ENCODE data around the gene SMARCD1.
"Not testable (repeated sequence)": the region's sequence is repeated elsewhere in the genome, so short reads cannot be mapped to it uniquely, and the experiment has no call there.

SMARCD1 gene

GRCh38 chr12:50142993-50143392 is 57.9 kb downstream of the SMARCD1 start:
- H3K79me2 ChIP-seq (ENCODE audit: insufficient read depth, low read length): no peaks in the 10 kb centered on the region
- H3K4me2 ChIP-seq (ENCODE audit: low read depth, low read length, poor library complexity, severe bottlenecking): no peak overlapping the region
- H3K4me3 ChIP-seq (ENCODE audit: insufficient read depth, low read length, poor library complexity, severe bottlenecking): no peak overlapping the region
- no peaks in the 10 kb centered on the region for H3K27me3 ChIP-seq (ENCODE audit: low read length)
- TF ChIP-seq CTCF (IDR thresholded peaks at IDR 0.05; ENCODE audit: insufficient read depth, low read length, poor library complexity, severe bottlenecking) (no peak), EZH2phosphoT487 (conservative IDR thresholded peaks at IDR 0.05; ENCODE audit: low read length) (no peak)
- H2AFZ ChIP-seq (ENCODE audit: low read depth, low read length, severe bottlenecking): no peak overlapping the region
- no peaks in the 10 kb centered on the region for H3K9me3 ChIP-seq (ENCODE audit: insufficient read depth, low read length)
- H3K9ac ChIP-seq (ENCODE audit: low read length): no peak overlapping the region
- H3K36me3 ChIP-seq (ENCODE audit: low read length): no peaks in the 10 kb centered on the region
- H4K20me1 ChIP-seq (ENCODE audit: low read depth, low read length): no peaks in the 10 kb centered on the region
- no peak overlapping the region for H3K27ac ChIP-seq (ENCODE audit: low read depth, low read length)
- H3F3A ChIP-seq (ENCODE audit: insufficient read depth): no peaks in the 10 kb centered on the region
- no peaks in the 10 kb centered on the region for H3K9me2 ChIP-seq (replicated peaks; ENCODE audit: insufficient read depth, low read length)

DNA sequence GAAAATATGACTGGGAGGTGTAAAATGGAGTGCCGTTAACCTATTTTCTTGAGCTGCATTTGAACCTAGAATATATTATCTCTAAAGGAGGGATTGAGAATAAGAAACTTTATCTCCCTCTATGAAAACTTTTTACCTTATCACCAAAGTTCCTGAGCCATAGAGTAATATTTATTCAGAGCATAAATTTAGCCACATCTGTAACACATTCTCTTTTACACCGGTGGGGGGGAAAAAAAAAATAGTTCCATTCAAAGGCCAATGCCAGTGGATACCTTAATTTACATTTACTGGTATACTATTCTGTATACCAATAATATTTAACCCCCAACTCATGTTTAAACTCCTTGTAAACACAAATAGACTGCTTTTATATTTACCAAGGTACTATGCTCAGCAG is 60.3 kb downstream of the SMARCD1 start:
- H2AFZ ChIP-seq (ENCODE audit: low read depth, low read length, severe bottlenecking): no peak overlapping the region
- no peak for TF ChIP-seq EZH2phosphoT487 (conservative IDR thresholded peaks at IDR 0.05; ENCODE audit: low read length)
- TF ChIP-seq CTCF (IDR thresholded peaks at IDR 0.05; ENCODE audit: insufficient read depth, low read length, poor library complexity, severe bottlenecking): no peak
- H3K4me2 ChIP-seq (ENCODE audit: low read depth, low read length, poor library complexity, severe bottlenecking): no peak overlapping the region
- no peak overlapping the region for H3K27ac ChIP-seq (ENCODE audit: low read depth, low read length)
- no peaks in the 10 kb centered on the region for H3K79me2 ChIP-seq (ENCODE audit: insufficient read depth, low read length)
- no peaks in the 10 kb centered on the region for H3K27me3 ChIP-seq (ENCODE audit: low read length)
- H3K9ac ChIP-seq (ENCODE audit: low read length): no peak overlapping the region
- H4K20me1 ChIP-seq (ENCODE audit: low read depth, low read length): no peaks in the 10 kb centered on the region
- H3K36me3 ChIP-seq (ENCODE audit: low read length): no peaks in the 10 kb centered on the region
- no peaks in the 10 kb centered on the region for H3K9me3 ChIP-seq (ENCODE audit: insufficient read depth, low read length)
- H3K4me3 ChIP-seq (ENCODE audit: insufficient read depth, low read length, poor library complexity, severe bottlenecking): no peak overlapping the region
- no peaks in the 10 kb centered on the region for H3F3A ChIP-seq (ENCODE audit: insufficient read depth)
- H3K9me2 ChIP-seq (replicated peaks; ENCODE audit: insufficient read depth, low read length): no peaks in the 10 kb centered on the region

- H3K9ac ChIP-seq (ENCODE audit: low read length): no peak overlapping the region
- no peak overlapping the region for H3K4me3 ChIP-seq (ENCODE audit: insufficient read depth, low read length, poor library complexity, severe bottlenecking)
- H3K27me3 ChIP-seq (ENCODE audit: low read length): no peaks in the 10 kb centered on the region
- H3K27ac ChIP-seq (ENCODE audit: low read depth, low read length): no peak overlapping the region
- no peak for TF ChIP-seq EZH2phosphoT487 (conservative IDR thresholded peaks at IDR 0.05; ENCODE audit: low read length)
- TF ChIP-seq CTCF (IDR thresholded peaks at IDR 0.05; ENCODE audit: insufficient read depth, low read length, poor library complexity, severe bottlenecking): no peak
- H3K36me3 ChIP-seq (ENCODE audit: low read length): no peaks in the 10 kb centered on the region
- no peak overlapping the region for H3K4me2 ChIP-seq (ENCODE audit: low read depth, low read length, poor library complexity, severe bottlenecking)
- no peak overlapping the region for H2AFZ ChIP-seq (ENCODE audit: low read depth, low read length, severe bottlenecking)
- H3K9me2 ChIP-seq (replicated peaks; ENCODE audit: insufficient read depth, low read length): no peaks in the 10 kb centered on the region
- H3K9me3 ChIP-seq (ENCODE audit: insufficient read depth, low read length): no peaks in the 10 kb centered on the region
- H4K20me1 ChIP-seq (ENCODE audit: low read depth, low read length): no peaks in the 10 kb centered on the region
- H3F3A ChIP-seq (ENCODE audit: insufficient read depth): no peaks in the 10 kb centered on the region
- H3K79me2 ChIP-seq (ENCODE audit: insufficient read depth, low read length): no peaks in the 10 kb centered on the region
These were observed 62.1 kb downstream of the SMARCD1 start for GRCh38 chr12:50147281-50147680.

GRCh38 chr12:50148011-50148410 is 62.9 kb downstream of the SMARCD1 start:
- not testable (repeated sequence) for H3K4me2 ChIP-seq (ENCODE audit: low read depth, low read length, poor library complexity, severe bottlenecking); H3K36me3 ChIP-seq (ENCODE audit: low read length); H3F3A ChIP-seq (ENCODE audit: insufficient read depth); H3K9me3 ChIP-seq (ENCODE audit: insufficient read depth, low read length); H3K27ac ChIP-seq (ENCODE audit: low read depth, low read length); H2AFZ ChIP-seq (ENCODE audit: low read depth, low read length, severe bottlenecking); H3K9me2 ChIP-seq (replicated peaks; ENCODE audit: insufficient read depth, low read length); H4K20me1 ChIP-seq (ENCODE audit: low read depth, low read length); H3K79me2 ChIP-seq (ENCODE audit: insufficient read depth, low read length); H3K9ac ChIP-seq (ENCODE audit: low read length); H3K27me3 ChIP-seq (ENCODE audit: low read length); H3K4me3 ChIP-seq (ENCODE audit: insufficient read depth, low read length, poor library complexity, severe bottlenecking)

All from SU-DHL-6 (cell line).